Caco-2 (cell line): Measurements from ENCODE around the gene ZSCAN26. TPM values are rescaled to one million over a fixed set of nuclear protein-coding genes. Genes with fewer than 3 reads are reported as not detected.
"Not testable (repeated sequence)": the region's sequence is repeated elsewhere in the genome, so short reads cannot be mapped to it uniquely, and the experiment has no call there.

Source experiments
- BruUV-seq: library from RNA; stranded (reverse); fragments of 400-500 nt; replicated peaks from 2 replicates; lab custom pipeline; 2021; lab: Mats Ljungman, UMichigan
- CTCF ChIA-PET: fragments of 300-600 bp; sonication (Branson Sonifier 250); formaldehyde crosslinking; loops from one replicate; lab custom pipeline; 2022; ENCODE audit warnings: antibody characterized with exemption; lab: Charles Lee
- POLR2A ChIA-PET: fragments of 300-600 bp; sonication (Branson Sonifier 250); formaldehyde crosslinking; loops from one replicate; lab custom pipeline; 2022; ENCODE audit warnings: antibody characterized with exemption; lab: Charles Lee
- DNase-seq, 2 experiments: peaks; one replicate each; pipeline versions ENCODE4 v3.0.0 to v3.0.0-alpha.2; 2020 to 2022
- H3K27me3 ChIP-seq: replicated peaks from 2 replicates; pipeline ENCODE4 v1.6.0; 2011; ENCODE audit warnings: low read length; ENCODE audit not compliant: control insufficient read depth, insufficient read depth
- H3K36me3 ChIP-seq: 2 replicates; pipeline ENCODE4 v1.5.1; 2011; ENCODE audit warnings: low read length; ENCODE audit not compliant: control insufficient read depth, insufficient read depth
- H3K4me1 ChIP-seq: fragments of 250-450 bp; sonication (Bioruptor Pico); 2 replicates; pipeline ENCODE4 v1.5.1; 2020; ENCODE audit warnings: mild to moderate bottlenecking
- H3K4me3 ChIP-seq: 2 replicates; pipeline ENCODE4 v1.5.1; 2011; ENCODE audit warnings: low read depth, mild to moderate bottlenecking, control low read depth, low read length
- H3K9me3 ChIP-seq: fragments of 250-450 bp; sonication (Bioruptor Pico); 2 replicates; pipeline ENCODE4 v1.5.1; 2020; ENCODE audit warnings: mild to moderate bottlenecking, moderate library complexity
- H3K27ac Mint-ChIP-seq: one replicate; pipeline ENCODE4 v1.8.0; 2022; ENCODE audit warnings: mixed read lengths; ENCODE audit not compliant: unreplicated experiment
- H3K27me3 Mint-ChIP-seq: one replicate; pipeline ENCODE4 v1.8.0; 2022; ENCODE audit warnings: mixed read lengths; ENCODE audit not compliant: insufficient read depth, unreplicated experiment
- H3K36me3 Mint-ChIP-seq: one replicate; pipeline ENCODE4 v1.8.0; 2022; ENCODE audit warnings: mild to moderate bottlenecking, mixed read lengths; ENCODE audit not compliant: insufficient read depth, unreplicated experiment
- H3K4me1 Mint-ChIP-seq: one replicate; pipeline ENCODE4 v1.8.0; 2022; ENCODE audit warnings: low read depth, mixed read lengths; ENCODE audit not compliant: unreplicated experiment
- H3K4me3 Mint-ChIP-seq: one replicate; pipeline ENCODE4 v1.8.0; 2022; ENCODE audit warnings: mild to moderate bottlenecking, moderate library complexity, mixed read lengths; ENCODE audit not compliant: unreplicated experiment
- H3K9me3 Mint-ChIP-seq: one replicate; pipeline ENCODE4 v1.8.0; 2022; ENCODE audit warnings: mixed read lengths; ENCODE audit not compliant: unreplicated experiment
- intact Hi-C: fragments of 100-400 bp; cut with micrococcal nuclease; formaldehyde crosslinking; loops from one replicate; pipeline ENCODE4 v1.10.0; 2022; ENCODE audit not compliant: unreplicated experiment
- total RNA-seq: library from RNA; stranded (reverse); gene quantifications from 2 replicates; pipeline ENCODE4 v1.2.3, GENCODE V29; 2022
- TF ChIP-seq, protein P1 (sequence below), 2 experiments: fragments of 200-600 bp in 1 of 2; IDR thresholded peaks; 1 replicate in 1 of 2; 2 replicates in 1 of 2; pipeline versions ENCODE4 v1.5.1 to v1.8.0; 2011 to 2022; ENCODE audit warnings: antibody characterized with exemption in 1 of 2, control low read depth in 1 of 2, inconsistent platforms in 1 of 2, low read depth in 1 of 2, low read length in 1 of 2, mild to moderate bottlenecking in 1 of 2, moderate library complexity in 1 of 2; ENCODE audit not compliant: insufficient read depth in 1 of 2, severe bottlenecking in 1 of 2, unreplicated experiment in 1 of 2

Gene ZSCAN26
- total RNA-seq, 1 experiment from 2014 or later: 7.2 TPM

DNA sequence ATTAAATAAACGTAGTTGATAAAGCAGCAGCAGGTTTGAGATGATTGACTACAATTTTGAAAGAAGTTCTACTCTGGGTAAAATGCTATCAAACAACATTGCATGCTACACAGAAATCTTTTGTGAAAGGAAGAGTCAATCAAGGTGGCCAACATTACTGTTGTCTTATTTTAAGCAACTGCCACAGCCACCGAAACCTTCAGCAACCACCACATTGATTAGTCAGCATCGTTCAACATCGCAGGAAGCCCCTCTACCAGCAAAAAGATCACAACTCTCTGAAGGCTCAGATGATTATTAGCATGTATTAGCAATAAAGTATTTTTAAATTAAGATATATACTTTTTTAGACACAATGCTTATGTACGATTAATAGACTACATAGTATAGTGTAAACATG, 28.4 kb downstream of the ZSCAN26 start:
- intact Hi-C loops: no loop called here
- Mint-ChIP-seq H3K4me1 (no peaks in the 10 kb centered on the region), H3K27me3 (no peaks in the 10 kb centered on the region), H3K4me3 (no peak overlapping the region), H3K36me3 (no peaks in the 10 kb centered on the region), H3K9me3 (no peaks in the 10 kb centered on the region), H3K27ac (no peak overlapping the region)
- ChIA-PET POLR2A (no interaction called here), CTCF (no interaction called here)
- TF ChIP-seq, protein P1, sequence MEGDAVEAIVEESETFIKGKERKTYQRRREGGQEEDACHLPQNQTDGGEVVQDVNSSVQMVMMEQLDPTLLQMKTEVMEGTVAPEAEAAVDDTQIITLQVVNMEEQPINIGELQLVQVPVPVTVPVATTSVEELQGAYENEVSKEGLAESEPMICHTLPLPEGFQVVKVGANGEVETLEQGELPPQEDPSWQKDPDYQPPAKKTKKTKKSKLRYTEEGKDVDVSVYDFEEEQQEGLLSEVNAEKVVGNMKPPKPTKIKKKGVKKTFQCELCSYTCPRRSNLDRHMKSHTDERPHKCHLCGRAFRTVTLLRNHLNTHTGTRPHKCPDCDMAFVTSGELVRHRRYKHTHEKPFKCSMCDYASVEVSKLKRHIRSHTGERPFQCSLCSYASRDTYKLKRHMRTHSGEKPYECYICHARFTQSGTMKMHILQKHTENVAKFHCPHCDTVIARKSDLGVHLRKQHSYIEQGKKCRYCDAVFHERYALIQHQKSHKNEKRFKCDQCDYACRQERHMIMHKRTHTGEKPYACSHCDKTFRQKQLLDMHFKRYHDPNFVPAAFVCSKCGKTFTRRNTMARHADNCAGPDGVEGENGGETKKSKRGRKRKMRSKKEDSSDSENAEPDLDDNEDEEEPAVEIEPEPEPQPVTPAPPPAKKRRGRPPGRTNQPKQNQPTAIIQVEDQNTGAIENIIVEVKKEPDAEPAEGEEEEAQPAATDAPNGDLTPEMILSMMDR (IDR thresholded peaks at IDR 0.05; ENCODE audit: insufficient read depth in 1 of 2, low read depth in 1 of 2, low read length in 1 of 2, severe bottlenecking in 1 of 2, unreplicated experiment in 1 of 2): no peak
- Histone ChIP-seq H3K9me3 (no peaks in the 10 kb centered on the region), H3K27me3 (no peaks in the 10 kb centered on the region), H3K4me1 (no peaks in the 10 kb centered on the region), H3K36me3 (no peaks in the 10 kb centered on the region; the same call in 1 of the 2 replicates), H3K4me3 (no peak overlapping the region)
- DNase-seq: no peak
- no TSS peak for BruUV-seq

DNA sequence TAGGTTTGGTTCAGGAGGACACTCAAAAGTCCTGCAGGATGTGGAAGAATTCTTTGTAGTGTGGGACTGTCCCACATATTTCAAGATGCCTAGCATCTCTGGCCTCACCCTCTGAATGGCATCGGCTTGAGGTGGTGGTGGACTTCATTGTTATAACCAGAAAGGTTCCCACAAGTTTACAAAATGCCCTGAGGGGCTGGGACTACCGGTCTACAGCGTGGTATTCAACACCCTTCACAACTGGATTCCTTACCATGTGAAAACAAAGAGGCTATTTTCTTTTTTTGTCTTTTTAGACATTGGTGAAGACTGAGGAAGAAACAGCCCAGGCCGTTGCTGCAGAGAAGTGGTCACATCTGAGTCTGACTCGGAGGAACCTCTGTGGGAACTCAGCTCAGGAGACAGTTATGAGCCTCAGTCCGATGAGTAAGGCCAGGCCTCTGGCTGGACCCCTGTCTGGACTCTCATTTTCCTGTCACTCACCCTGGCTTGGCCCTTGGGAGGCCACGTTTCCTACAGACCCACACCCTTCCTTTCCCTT, 29.6 kb downstream of the ZSCAN26 start:
- POLR2A ChIA-PET: no interaction called here
- no peak for DNase-seq
- no peaks in the 10 kb centered on the region for H3K9me3 ChIP-seq
- Mint-ChIP-seq H3K27me3 (no peaks in the 10 kb centered on the region), H3K4me1 (no peaks in the 10 kb centered on the region), H3K36me3 (no peaks in the 10 kb centered on the region), H3K9me3 (no peaks in the 10 kb centered on the region), H3K4me3 (no peak overlapping the region), H3K27ac (no peak overlapping the region)
- intact Hi-C loops: no loop called here
- TF ChIP-seq, protein P1 (IDR thresholded peaks at IDR 0.05; ENCODE audit: insufficient read depth in 1 of 2, low read depth in 1 of 2, low read length in 1 of 2, severe bottlenecking in 1 of 2, unreplicated experiment in 1 of 2): no peak
- CTCF ChIA-PET: no interaction called here
- no peak overlapping the region for H3K4me3 ChIP-seq
- no peaks in the 10 kb centered on the region; the same call in 1 of the 2 replicates for H3K36me3 ChIP-seq
- no peaks in the 10 kb centered on the region for H3K27me3 ChIP-seq
- BruUV-seq: no TSS peak
- H3K4me1 ChIP-seq: no peaks in the 10 kb centered on the region

DNA sequence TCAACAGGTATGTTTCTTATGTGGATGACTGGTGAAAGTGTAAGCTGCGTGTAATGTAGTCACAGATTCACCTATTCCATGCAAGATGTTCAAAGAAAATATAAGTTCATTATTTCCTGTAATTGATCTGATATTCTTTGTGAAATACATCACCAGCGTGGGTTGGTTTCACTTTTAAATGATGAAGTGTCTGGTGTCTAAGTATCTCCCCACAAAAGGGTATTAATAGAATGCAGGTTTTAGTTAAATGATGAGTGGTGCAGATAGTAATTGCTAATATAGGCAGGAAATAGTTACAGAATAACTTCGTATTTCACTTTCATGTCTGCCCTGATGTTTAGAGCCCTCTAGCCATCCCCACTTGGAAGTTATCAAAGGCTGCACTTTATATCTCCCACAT, 36.6 kb downstream of the ZSCAN26 start:
- no TSS peak for BruUV-seq
- Mint-ChIP-seq H3K27ac (no peak overlapping the region), H3K9me3 (peaks cover 5% of the 10 kb centered on the region), H3K27me3 (peaks cover 1% of the 10 kb centered on the region), H3K4me1 (no peaks in the 10 kb centered on the region), H3K36me3 (no peaks in the 10 kb centered on the region), H3K4me3 (no peak overlapping the region)
- H3K4me1 ChIP-seq: no peaks in the 10 kb centered on the region
- no peak for DNase-seq
- H3K27me3 ChIP-seq: no peaks in the 10 kb centered on the region
- TF ChIP-seq, protein P1 (IDR thresholded peaks at IDR 0.05; ENCODE audit: insufficient read depth in 1 of 2, low read depth in 1 of 2, low read length in 1 of 2, severe bottlenecking in 1 of 2, unreplicated experiment in 1 of 2): no peak
- no peaks in the 10 kb centered on the region; the same call in 1 of the 2 replicates for H3K36me3 ChIP-seq
- H3K4me3 ChIP-seq: no peak overlapping the region
- CTCF ChIA-PET: no interaction called here
- no peaks in the 10 kb centered on the region for H3K9me3 ChIP-seq
- intact Hi-C loops: no loop called here
- POLR2A ChIA-PET: no interaction called here

DNA sequence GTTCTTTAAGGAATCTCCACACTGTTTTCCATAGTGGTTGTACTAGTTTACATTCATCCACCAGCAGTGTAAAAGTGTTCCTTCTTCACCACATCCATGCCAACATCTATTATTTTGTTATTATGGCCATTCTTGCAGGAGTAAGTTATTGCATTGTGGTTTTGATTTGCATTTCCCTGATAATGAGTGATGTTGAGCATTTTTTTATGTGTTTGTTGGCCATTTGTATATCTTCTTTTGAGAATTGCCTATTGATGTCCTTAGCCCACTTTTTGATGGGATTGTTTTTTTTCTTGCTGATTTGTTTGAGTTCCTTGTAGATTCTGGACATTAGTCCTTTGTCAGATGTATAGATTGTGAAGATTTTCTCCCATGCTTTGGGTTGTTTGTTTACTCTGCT, 39.4 kb downstream of the ZSCAN26 start:
- H3K36me3 ChIP-seq, H3K27me3 ChIP-seq, BruUV-seq, H3K27me3 Mint-ChIP-seq, H3K9me3 Mint-ChIP-seq, H3K36me3 Mint-ChIP-seq, POLR2A ChIA-PET, H3K9me3 ChIP-seq, intact Hi-C loops, H3K4me3 Mint-ChIP-seq, DNase-seq, H3K27ac Mint-ChIP-seq, CTCF ChIA-PET, H3K4me3 ChIP-seq: not testable (repeated sequence)
- peaks cover 11% of the 10 kb centered on the region for H3K4me1 Mint-ChIP-seq
- peaks cover 18% of the 10 kb centered on the region for H3K4me1 ChIP-seq
